Neural progenitor cell (in vitro differentiated cells): ENCODE measurements around the gene COLEC11. TPM values are rescaled to one million over a fixed set of nuclear protein-coding genes. Genes with fewer than 3 reads are reported as not detected.

Experiments used
- DNase-seq: peaks from one replicate; pipeline ENCODE4 v3.0.0-alpha.2; 2016; ENCODE audit warnings: low spot score
- H2AFZ ChIP-seq: fragments of 200-600 bp; sonication (generic); replicated peaks from 2 replicates; pipeline ENCODE4 v1.6.1; 2016; ENCODE audit warnings: antibody characterized with exemption
- H3F3A ChIP-seq: fragments of 200-600 bp; sonication (generic); 2 replicates; pipeline ENCODE4 v1.6.1; 2016; ENCODE audit warnings: antibody characterized with exemption, low read depth
- H3K27ac ChIP-seq: fragments of 200-600 bp; sonication (generic); 2 replicates; pipeline ENCODE4 v1.5.1; 2016; ENCODE audit warnings: mild to moderate bottlenecking
- H3K27me3 ChIP-seq: fragments of 200-600 bp; sonication (generic); 2 replicates; pipeline ENCODE4 v1.6.1; 2016; ENCODE audit warnings: mild to moderate bottlenecking, moderate library complexity
- H3K36me3 ChIP-seq: fragments of 200-600 bp; sonication (generic); 2 replicates; pipeline ENCODE4 v1.5.1; 2016
- H3K4me1 ChIP-seq: fragments of 200-600 bp; sonication (generic); 2 replicates; pipeline ENCODE4 v1.6.1; 2016; ENCODE audit warnings: mixed run types
- H3K4me2 ChIP-seq: fragments of 200-600 bp; sonication (generic); 2 replicates; pipeline ENCODE4 v1.6.1; 2016
- H3K4me3 ChIP-seq: fragments of 200-600 bp; sonication (generic); 2 replicates; pipeline ENCODE4 v1.5.1; 2016
- H3K79me2 ChIP-seq: fragments of 200-600 bp; sonication (generic); 2 replicates; pipeline ENCODE4 v1.6.1; 2016; ENCODE audit warnings: low read depth
- H3K9ac ChIP-seq: fragments of 200-600 bp; sonication (generic); 2 replicates; pipeline ENCODE4 v1.6.1; 2016
- H3K9me3 ChIP-seq: fragments of 200-600 bp; sonication (generic); 2 replicates; pipeline ENCODE4 v1.5.1; 2016; ENCODE audit warnings: low read depth
- H4K20me1 ChIP-seq: fragments of 200-600 bp; sonication (generic); 2 replicates; pipeline ENCODE4 v1.6.1; 2016; ENCODE audit warnings: low read depth
- H3K27ac Mint-ChIP-seq: 3 replicates; pipeline ENCODE4 v1.8.0; 2021; ENCODE audit warnings: mixed read lengths
- H3K27me3 Mint-ChIP-seq: 2 replicates; pipeline ENCODE4 v1.8.0; 2022; ENCODE audit warnings: low read depth, mild to moderate bottlenecking, inconsistent platforms, moderate library complexity, mixed read lengths; ENCODE audit not compliant: insufficient read depth
- H3K36me3 Mint-ChIP-seq: 3 replicates; pipeline ENCODE4 v1.8.0; 2021; ENCODE audit warnings: mixed read lengths
- H3K4me1 Mint-ChIP-seq: 3 replicates; pipeline ENCODE4 v1.8.0; 2021; ENCODE audit warnings: mixed read lengths
- H3K4me3 Mint-ChIP-seq: 3 replicates; pipeline ENCODE4 v1.8.0; 2021; ENCODE audit warnings: mild to moderate bottlenecking, moderate library complexity, mixed read lengths
- H3K9me3 Mint-ChIP-seq: 3 replicates; pipeline ENCODE4 v1.8.0; 2020; ENCODE audit warnings: mixed read lengths
- CTCF ChIP-seq: fragments of 200-600 bp; sonication (generic); IDR thresholded peaks from 2 replicates; pipeline ENCODE4 v1.5.1; 2017; ENCODE audit warnings: antibody characterized with exemption, mild to moderate bottlenecking
- EZH2 ChIP-seq: fragments of 200-600 bp; sonication (generic); IDR thresholded peaks from 2 replicates; pipeline ENCODE4 v1.6.1; 2017; ENCODE audit warnings: antibody characterized with exemption, mild to moderate bottlenecking, moderate library complexity
- EZH2phosphoT487 ChIP-seq: fragments of 200-600 bp; sonication (generic); IDR thresholded peaks from 2 replicates; pipeline ENCODE4 v1.6.1; 2017; ENCODE audit warnings: antibody characterized with exemption
- total RNA-seq: library from RNA; depleted of rRNA; stranded (reverse); fragments of >200 nt; gene quantifications from 2 replicates; pipeline ENCODE4 v1.2.3, GENCODE V29; 2015; ENCODE audit warnings: low replicate concordance

COLEC11 gene
- total RNA-seq, 1 donor from 2014 or later = not detected

- Mint-ChIP-seq H3K36me3 (no peaks in the 10 kb centered on the region), H3K27ac (no peak overlapping the region), H3K4me1 (peaks cover 3% of the 10 kb centered on the region), H3K4me3 (no peak overlapping the region), H3K9me3 (peaks cover 6% of the 10 kb centered on the region), H3K27me3 (peaks cover 17% of the 10 kb centered on the region)
- no peak for DNase-seq
- no peaks in the 10 kb centered on the region for H3K27me3 ChIP-seq
- no peaks in the 10 kb centered on the region for H3K36me3 ChIP-seq
- H3K9ac ChIP-seq = no peak overlapping the region
- no peak overlapping the region for H3K4me3 ChIP-seq
- H3K79me2 ChIP-seq = no peaks in the 10 kb centered on the region
- H3K4me2 ChIP-seq = no peak overlapping the region
- H3K4me1 ChIP-seq = no peaks in the 10 kb centered on the region
- TF ChIP-seq EZH2 (no peak), EZH2phosphoT487 (no peak), CTCF (no peak)
- no peak overlapping the region for H2AFZ ChIP-seq
- no peaks in the 10 kb centered on the region for H3F3A ChIP-seq
- no peaks in the 10 kb centered on the region for H3K9me3 ChIP-seq
- no peak overlapping the region for H3K27ac ChIP-seq
- H4K20me1 ChIP-seq = no peaks in the 10 kb centered on the region
Observed at GRCh38 chr2:3674066-3674845, 79.3 kb downstream of the COLEC11 start.

GRCh38 chr2:3675687-3676086 lies 80.8 kb downstream of the COLEC11 start:
- Histone ChIP-seq H3K4me3 (no peak overlapping the region), H2AFZ (no peak overlapping the region), H3K79me2 (no peaks in the 10 kb centered on the region), H4K20me1 (no peaks in the 10 kb centered on the region), H3K9ac (no peak overlapping the region), H3K9me3 (no peaks in the 10 kb centered on the region), H3K36me3 (no peaks in the 10 kb centered on the region), H3K27ac (no peak overlapping the region), H3F3A (no peaks in the 10 kb centered on the region), H3K4me1 (no peaks in the 10 kb centered on the region), H3K4me2 (no peak overlapping the region), H3K27me3 (no peaks in the 10 kb centered on the region)
- Mint-ChIP-seq H3K27me3 (peaks cover 11% of the 10 kb centered on the region), H3K4me1 (peaks cover 3% of the 10 kb centered on the region), H3K4me3 (no peak overlapping the region), H3K9me3 (peaks cover 2% of the 10 kb centered on the region), H3K27ac (no peak overlapping the region), H3K36me3 (no peaks in the 10 kb centered on the region)
- TF ChIP-seq EZH2phosphoT487 (no peak), EZH2 (no peak), CTCF (no peak)
- DNase-seq = no peak

- Mint-ChIP-seq H3K9me3 (peaks cover 2% of the 10 kb centered on the region), H3K4me3 (no peak overlapping the region)
- no peaks in the 10 kb centered on the region for H3K36me3 ChIP-seq
Observed at GRCh38 chr2:3677436-3677835, 82.5 kb downstream of the COLEC11 start.

More at GRCh38 chr2:3677436-3677835, 82.5 kb downstream of the COLEC11 start:
- no peak overlapping the region for H2AFZ ChIP-seq
- H3K4me1 ChIP-seq = no peaks in the 10 kb centered on the region
- Mint-ChIP-seq H3K4me1 (peaks cover 3% of the 10 kb centered on the region), H3K27me3 (peaks cover 11% of the 10 kb centered on the region), H3K36me3 (no peaks in the 10 kb centered on the region), H3K27ac (no peak overlapping the region)
- H3F3A ChIP-seq = no peaks in the 10 kb centered on the region
- H3K9ac ChIP-seq = no peak overlapping the region
- no peak overlapping the region for H3K27ac ChIP-seq
- TF ChIP-seq CTCF (no peak), EZH2 (no peak), EZH2phosphoT487 (no peak)
- no peaks in the 10 kb centered on the region for H3K27me3 ChIP-seq
- DNase-seq = no peak
- H3K4me2 ChIP-seq = no peak overlapping the region
- H3K4me3 ChIP-seq = no peak overlapping the region
- H3K79me2 ChIP-seq = no peaks in the 10 kb centered on the region
- no peaks in the 10 kb centered on the region for H4K20me1 ChIP-seq
- H3K9me3 ChIP-seq = no peaks in the 10 kb centered on the region
